HG02943 (cell line): ENCODE measurements around the gene GIPC1.

Experiments used
- ATAC-seq: cut with Tn5 transposase; IDR thresholded peaks from one replicate; pipeline ENCODE4 v1.9.1; 2021; ENCODE audit warnings: mild to moderate bottlenecking, low read depth, moderate library complexity; ENCODE audit not compliant: unreplicated experiment

GIPC1 gene

GRCh38 chr19:14439014-14439413, 56.9 kb downstream of the GIPC1 start:
- ATAC-seq, result no peak

- no peak for ATAC-seq
Measured at GRCh38 chr19:14437578-14438140, 58.3 kb downstream of the GIPC1 start.

GRCh38 chr19:14435320-14436050, 60.4 kb downstream of the GIPC1 start:
- ATAC-seq, result no peak

- no peak for ATAC-seq
Measured at GRCh38 chr19:14434543-14435319, 61.2 kb downstream of the GIPC1 start.

GRCh38 chr19:14433554-14434501, 62.1 kb downstream of the GIPC1 start:
- ATAC-seq, result no peak

GRCh38 chr19:14432791-14433553, 63.0 kb downstream of the GIPC1 start, which contains the start of gene PKN1:
TSS of gene PKN1 (plus strand) at chr19:14433306. CDS start at chr19:14433522, 216 bp downstream.
- no peak for ATAC-seq

- ATAC-seq, result no peak
Measured at GRCh38 chr19:14430712-14431111, 65.2 kb downstream of the GIPC1 start.

- ATAC-seq, result no peak
Measured at GRCh38 chr19:14428882-14429416, 67.0 kb downstream of the GIPC1 start.
